ENCODE results near the gene TFPT. TPM values are rescaled to one million over a fixed set of nuclear protein-coding genes. Genes with fewer than 3 reads are reported as not detected.

Gene TFPT
- total and polyA plus RNA-seq, 2 of the 4 experiments (the other 2 are of a cell fraction) = 7.9 to 17.1 TPM

DNA sequence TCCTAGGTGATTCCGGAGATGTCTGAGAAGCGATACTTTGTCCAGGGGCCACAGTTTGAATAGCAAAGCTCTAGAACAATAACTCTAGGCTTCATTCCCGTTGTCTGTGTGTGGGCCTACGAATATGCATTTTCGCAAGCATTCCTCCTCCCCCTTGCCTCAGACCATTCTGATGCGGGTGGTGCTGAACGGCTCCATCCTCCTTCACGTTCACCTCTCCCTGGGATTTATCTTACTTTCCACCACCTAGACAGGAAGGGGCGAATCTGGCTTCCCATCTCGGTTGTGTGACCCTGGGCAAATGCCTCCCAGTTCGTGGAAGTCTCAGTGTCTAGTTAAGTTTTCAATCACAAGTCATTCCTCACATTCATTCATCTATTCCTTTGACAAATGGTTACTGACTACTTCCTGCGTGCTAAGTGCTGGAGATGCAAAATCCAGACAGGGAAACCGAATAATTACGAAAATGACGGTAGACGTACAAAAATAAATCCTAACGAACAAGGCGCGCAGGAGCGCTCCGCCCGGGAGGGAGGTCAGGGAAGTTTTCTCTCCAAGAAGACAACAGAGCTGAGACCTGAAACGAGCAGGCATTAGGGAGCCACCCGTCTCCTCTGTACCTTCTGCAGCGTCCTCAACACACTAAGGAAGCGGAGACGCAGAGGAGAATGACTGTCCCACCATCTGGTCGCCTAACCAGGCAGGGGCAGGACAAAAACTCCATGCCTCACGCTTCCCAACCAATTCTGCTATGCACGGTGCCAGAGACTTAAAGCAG is 20.8 kb upstream of the TFPT start:
- dilution Hi-C loops (cut with HindIII; ENCODE audit: low sequenced_read_pairs, unreplicated experiment) = no loop called here
- 7% methylated on average over 3 of the region's 30 CpGs; no CpG with 5 or more reads in 1 of the 2 experiments for WGBS, 2 experiments (ENCODE audit: extremely low coverage in 2 of 2, insufficient read length in 1 of 2)
- Histone ChIP-seq H3K9me3 (ENCODE audit: control insufficient read depth, insufficient read depth, low read length) (no peaks in the 10 kb centered on the region), H3K4me2 (ENCODE audit: low read depth, low read length) (peak overlapping the region; percentile 80), H2BK120ac (ENCODE audit: low read depth, low read length) (no peak overlapping the region), H4K20me1 (ENCODE audit: insufficient read depth, low read length) (peaks cover 32% of the 10 kb centered on the region), H3K27ac (ENCODE audit: insufficient read depth, low read length) (no peak overlapping the region; the same call in 1 of the 2 replicates), H3K56ac (ENCODE audit: extremely low read depth, insufficient read depth, low read length) (no peak overlapping the region), H3K9me1 (ENCODE audit: insufficient read depth, low read length) (peaks cover 16% of the 10 kb centered on the region), H3K18ac (ENCODE audit: low read depth, low read length) (no peak overlapping the region), H3K14ac (replicated peaks; ENCODE audit: low read depth, low read length) (peak overlapping the region; percentile 1; the same call in 1 of the 2 replicates), H3K4ac (ENCODE audit: low read depth, low read length) (no peak overlapping the region), H4K5ac (ENCODE audit: low read depth, low read length) (no peak overlapping the region), H3K4me3 (ENCODE audit: insufficient read depth, low read depth, low read length) (peak overlapping the region; percentile 49), H3K9ac (ENCODE audit: low read depth, low read length) (peak overlapping the region; percentile 38; the same call in 1 of the 2 replicates), H2BK20ac (ENCODE audit: low read depth, low read length) (no peak overlapping the region), H2BK5ac (ENCODE audit: low read depth, low read length, poor library complexity, severe bottlenecking) (no peak overlapping the region), H2BK15ac (ENCODE audit: low read depth, low read length) (no peak overlapping the region), H3K4me1 (ENCODE audit: control insufficient read depth, insufficient read depth, low read length) (peaks cover 10% of the 10 kb centered on the region), H2AK5ac (ENCODE audit: low read depth, low read length) (no peak overlapping the region), H3K27me3 (ENCODE audit: control insufficient read depth, insufficient read depth, low read length) (no peaks in the 10 kb centered on the region), H3K23ac (ENCODE audit: low read depth, low read length) (peak overlapping the region; percentile 45), H4K91ac (ENCODE audit: insufficient read depth, low read depth, low read length) (no peak overlapping the region), H3K79me1 (ENCODE audit: low read depth in 1 of 2, low read length in 2 of 2) (peaks cover 0 to 29% of the 10 kb centered on the region in 2 experiments; a peak in 2 of 4 replicates), H3K36me3 (ENCODE audit: control insufficient read depth, insufficient read depth, low read length) (peaks cover 14% of the 10 kb centered on the region; the same call in 1 of the 2 replicates), H4K8ac (ENCODE audit: low read depth in 2 of 2, low read length in 2 of 2) (0 out of 4 replicates have a peak overlapping the region, but pooled peaks of 1 of the 2 experiments have one; percentile 6), H2AFZ (replicated peaks; ENCODE audit: low read length, poor library complexity) (peak overlapping the region; percentile 90), H2AK9ac (replicated peaks; ENCODE audit: low read depth, low read length, poor library complexity) (peak overlapping the region; percentile 78)
- DNase-seq = peak; percentile 16
- ChIA-PET POLR2A (ENCODE audit: unreplicated experiment) (interaction anchor here (1.0 to 1.8 kb wide), 3 partner anchors 22 to 65 kb away, joined by 3 to 5 read pairs (median 5); partner anchors contain the start of genes LENG1 and RPS9), CTCF (interaction anchor here (0.6 kb wide), 1 partner anchor 1517 kb away, joined by 3 read pairs; no protein-coding TSS in a partner anchor)
- TF ChIP-seq MXI1 (IDR thresholded peaks at IDR 0.05; ENCODE audit: borderline replicate concordance, low read depth, low read length) = 0 out of 2 replicates have a peak, but pooled peaks have one; percentile 49
- TF ChIP-seq, protein P1, sequence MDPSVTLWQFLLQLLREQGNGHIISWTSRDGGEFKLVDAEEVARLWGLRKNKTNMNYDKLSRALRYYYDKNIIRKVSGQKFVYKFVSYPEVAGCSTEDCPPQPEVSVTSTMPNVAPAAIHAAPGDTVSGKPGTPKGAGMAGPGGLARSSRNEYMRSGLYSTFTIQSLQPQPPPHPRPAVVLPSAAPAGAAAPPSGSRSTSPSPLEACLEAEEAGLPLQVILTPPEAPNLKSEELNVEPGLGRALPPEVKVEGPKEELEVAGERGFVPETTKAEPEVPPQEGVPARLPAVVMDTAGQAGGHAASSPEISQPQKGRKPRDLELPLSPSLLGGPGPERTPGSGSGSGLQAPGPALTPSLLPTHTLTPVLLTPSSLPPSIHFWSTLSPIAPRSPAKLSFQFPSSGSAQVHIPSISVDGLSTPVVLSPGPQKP (IDR thresholded peaks at IDR 0.05; ENCODE audit: borderline replicate concordance, low read depth, low read length) = no peak
- intact Hi-C loops (cut with micrococcal nuclease) = loop anchor here (2.0 kb wide), 1 partner anchor 21 kb away; the partner anchor contains the start of genes PRPF31 and TFPT
- in situ Hi-C loops (cut with MboI; ENCODE audit: low sequenced_read_pairs) = loop anchor here (25.0 kb wide), 1 partner anchor 1526 kb away; the partner anchor contains the start of gene U2AF2
- no TSS peak for BruUV-seq (replicated peaks)
- no peak for ATAC-seq (ENCODE audit: low read depth)

All from IMR-90 (cell line).